ENCODE measurements around the gene GPC6.

GPC6 gene

GRCh38 chr13:94395860-94396259, 1169.3 kb downstream of the GPC6 start:
- DNase-seq (ENCODE audit: low spot score) = no peak

- DNase-seq (ENCODE audit: low spot score) = no peak
Measured at GRCh38 chr13:94399812-94400211, 1173.2 kb downstream of the GPC6 start.

GRCh38 chr13:94400874-94401273, 1174.3 kb downstream of the GPC6 start:
- no peak for DNase-seq (ENCODE audit: low spot score)

- DNase-seq (ENCODE audit: low spot score) = no peak
Measured at GRCh38 chr13:94408314-94409036, 1181.9 kb downstream of the GPC6 start.

- DNase-seq (ENCODE audit: low spot score) = no peak
Measured at GRCh38 chr13:94411747-94412146, 1185.1 kb downstream of the GPC6 start.

- no peak for DNase-seq (ENCODE audit: low spot score)
Measured at GRCh38 chr13:94412870-94413597, 1186.4 kb downstream of the GPC6 start.

GRCh38 chr13:94413598-94413944, 1187.0 kb downstream of the GPC6 start:
- DNase-seq (ENCODE audit: low spot score) = no peak

GRCh38 chr13:94414141-94414540, 1187.5 kb downstream of the GPC6 start:
- no peak for DNase-seq (ENCODE audit: low spot score)

- peak; percentile 34 for DNase-seq (ENCODE audit: low spot score)
Measured at GRCh38 chr13:94414708-94415107, 1188.1 kb downstream of the GPC6 start.

- DNase-seq (ENCODE audit: low spot score) = peak; percentile 66
Measured at GRCh38 chr13:94415500-94416237, 1189.1 kb downstream of the GPC6 start.

- peak; percentile 83 for DNase-seq (ENCODE audit: low spot score)
Measured at GRCh38 chr13:94416454-94417080, 1190.0 kb downstream of the GPC6 start.

- DNase-seq (ENCODE audit: low spot score) = no peak
Measured at GRCh38 chr13:94417294-94417693, 1190.7 kb downstream of the GPC6 start.

- no peak for DNase-seq (ENCODE audit: low spot score)
Measured at GRCh38 chr13:94419304-94419924, 1192.8 kb downstream of the GPC6 start.

GRCh38 chr13:94419925-94420305, 1193.3 kb downstream of the GPC6 start:
- DNase-seq (ENCODE audit: low spot score) = no peak

GRCh38 chr13:94427313-94427953, 1200.8 kb downstream of the GPC6 start:
- DNase-seq (ENCODE audit: low spot score) = no peak

GRCh38 chr13:94431574-94431973, 1205.0 kb downstream of the GPC6 start:
- DNase-seq (ENCODE audit: low spot score) = no peak

- no peak for DNase-seq (ENCODE audit: low spot score)
Measured at GRCh38 chr13:94431987-94432386, 1205.4 kb downstream of the GPC6 start.

GRCh38 chr13:94433055-94433961, 1206.7 kb downstream of the GPC6 start:
- peak; percentile 79 for DNase-seq (ENCODE audit: low spot score)

- DNase-seq (ENCODE audit: low spot score) = peak; percentile 51
Measured at GRCh38 chr13:94435604-94436226, 1209.1 kb downstream of the GPC6 start.

- no peak for DNase-seq (ENCODE audit: low spot score)
Measured at GRCh38 chr13:94444826-94445225, 1218.2 kb downstream of the GPC6 start.

All from SK-N-DZ (cell line).